Smooth muscle cell (in vitro differentiated cells): ENCODE measurements around the gene ZNF497. TPM values are rescaled to one million over a fixed set of nuclear protein-coding genes. Genes with fewer than 3 reads are reported as not detected.

Experiments
- DNase-seq: peaks from one replicate; lab custom pipeline; 2025; ENCODE audit not compliant: unreplicated experiment; lab: John Stamatoyannopoulos, UW
- H2AFZ ChIP-seq: fragments of 200-600 bp; sonication (generic); 2 replicates; pipeline ENCODE4 v1.6.0; 2016; ENCODE audit warnings: antibody characterized with exemption, low read depth, mild to moderate bottlenecking
- H3F3A ChIP-seq: fragments of 200-600 bp; sonication (generic); 2 replicates; pipeline ENCODE4 v1.6.0; 2017; ENCODE audit warnings: antibody characterized with exemption, low read depth
- H3K27ac ChIP-seq: fragments of 200-600 bp; sonication (generic); 2 replicates; pipeline ENCODE4 v1.5.1; 2016; ENCODE audit warnings: low read depth, mild to moderate bottlenecking
- H3K27me3 ChIP-seq: fragments of 200-600 bp; sonication (generic); 2 replicates; pipeline ENCODE4 v1.6.1; 2016; ENCODE audit warnings: low read depth, mild to moderate bottlenecking
- H3K36me3 ChIP-seq: fragments of 200-600 bp; sonication (generic); 2 replicates; pipeline ENCODE4 v1.5.1; 2016; ENCODE audit warnings: low read depth
- H3K4me1 ChIP-seq: fragments of 200-600 bp; sonication (generic); 2 replicates; pipeline ENCODE4 v1.5.1; 2016; ENCODE audit warnings: low read depth
- H3K4me2 ChIP-seq: fragments of 200-600 bp; sonication (generic); 2 replicates; pipeline ENCODE4 v1.6.0; 2016; ENCODE audit warnings: mild to moderate bottlenecking
- H3K4me3 ChIP-seq: fragments of 200-600 bp; sonication (generic); 2 replicates; pipeline ENCODE4 v1.5.1; 2016; ENCODE audit warnings: mild to moderate bottlenecking
- H3K79me2 ChIP-seq: fragments of 200-600 bp; sonication (generic); 2 replicates; pipeline ENCODE4 v1.6.0; 2016; ENCODE audit warnings: low read depth, mild to moderate bottlenecking
- H3K9ac ChIP-seq: fragments of 200-600 bp; sonication (generic); 2 replicates; pipeline ENCODE4 v1.6.0; 2016; ENCODE audit warnings: low read depth
- H3K9me3 ChIP-seq: fragments of 200-600 bp; sonication (generic); replicated peaks from 2 replicates; pipeline ENCODE4 v1.5.1; 2016; ENCODE audit warnings: low read depth
- H4K20me1 ChIP-seq: fragments of 200-600 bp; sonication (generic); 2 replicates; pipeline ENCODE4 v1.6.0; 2016; ENCODE audit warnings: low read depth
- CTCF ChIP-seq: fragments of 200-600 bp; sonication (generic); IDR thresholded peaks from 2 replicates; pipeline ENCODE4 v1.5.1; 2017; ENCODE audit warnings: borderline replicate concordance, mild to moderate bottlenecking, antibody characterized with exemption; ENCODE audit not compliant: insufficient read depth, poor library complexity, severe bottlenecking
- WGBS: methylation state at CpG from one replicate; pipeline ENCODE4 v1.1.7; 2016; ENCODE audit warnings: low lambda C conversion rate; 5-methylcytosine and 5-hydroxymethylcytosine counted together
- polyA plus RNA-seq: library from polyadenylated mRNA; unstranded; fragments of >200 nt; fragmentation: Nextera tagmentation; extraction: Ambion mirVana; gene quantifications from 2 replicates; pipeline ENCODE4 v1.2.1, GENCODE V29; 2016
- total RNA-seq: library from RNA; depleted of rRNA; stranded (reverse); fragments of >200 nt; gene quantifications from 2 replicates; pipeline ENCODE4 v1.2.3, GENCODE V29; 2014

ZNF497 gene
- total and polyA plus RNA-seq, 2 experiments from 2014 or later: 0.58 to 4.6 TPM

- Histone ChIP-seq H3K79me2 (peaks cover 4% of the 10 kb centered on the region), H3F3A (peaks cover 8% of the 10 kb centered on the region), H3K9me3 (no peaks in the 10 kb centered on the region), H3K4me1 (no peaks in the 10 kb centered on the region), H2AFZ (no peak overlapping the region), H3K4me2 (no peak overlapping the region), H3K27me3 (no peaks in the 10 kb centered on the region), H3K36me3 (no peaks in the 10 kb centered on the region), H3K27ac (no peak overlapping the region), H4K20me1 (peaks cover 6% of the 10 kb centered on the region), H3K9ac (no peak overlapping the region), H3K4me3 (no peak overlapping the region)
- no peak for DNase-seq
- TF ChIP-seq CTCF: no peak
- 96% methylated on average over 19 of the region's 19 CpGs for WGBS
These were observed 27.8 kb downstream of the ZNF497 start for GRCh38 chr19:58334691-58335249.

- no peak for TF ChIP-seq CTCF
- peaks cover 22% of the 10 kb centered on the region for H3K79me2 ChIP-seq
- WGBS: 96% methylated on average over 1 of the region's 1 CpG
These were observed 29.9 kb downstream of the ZNF497 start for GRCh38 chr19:58332697-58333096.

GRCh38 chr19:58330458-58330857 is 32.1 kb downstream of the ZNF497 start:
- no peak for DNase-seq
- H2AFZ ChIP-seq: no peak overlapping the region
- WGBS: 72% methylated on average over 4 of the region's 4 CpGs
- peaks cover 6% of the 10 kb centered on the region for H4K20me1 ChIP-seq
- peaks cover 5% of the 10 kb centered on the region for H3K4me1 ChIP-seq
- H3K4me2 ChIP-seq: peak overlapping the region; percentile 46
- TF ChIP-seq CTCF: no peak
- no peaks in the 10 kb centered on the region for H3K9me3 ChIP-seq
- H3K36me3 ChIP-seq: no peaks in the 10 kb centered on the region
- peaks cover 10% of the 10 kb centered on the region for H3F3A ChIP-seq
- H3K9ac ChIP-seq: no peak overlapping the region
- H3K4me3 ChIP-seq: no peak overlapping the region
- peaks cover 33% of the 10 kb centered on the region for H3K79me2 ChIP-seq
- peak overlapping the region; percentile 62 for H3K27ac ChIP-seq
- H3K27me3 ChIP-seq: no peaks in the 10 kb centered on the region

More at GRCh38 chr19:58332697-58333096, 29.9 kb downstream of the ZNF497 start:
- Histone ChIP-seq H3K9me3 (no peaks in the 10 kb centered on the region), H2AFZ (no peak overlapping the region), H3F3A (peaks cover 10% of the 10 kb centered on the region), H3K4me1 (peaks cover 3% of the 10 kb centered on the region), H3K4me3 (no peak overlapping the region), H3K9ac (no peak overlapping the region), H3K4me2 (no peak overlapping the region), H3K36me3 (no peaks in the 10 kb centered on the region), H4K20me1 (peaks cover 6% of the 10 kb centered on the region), H3K27me3 (no peaks in the 10 kb centered on the region), H3K27ac (no peak overlapping the region)
- no peak for DNase-seq

GRCh38 chr19:58328999-58329398 is 33.6 kb downstream of the ZNF497 start:
- 30% methylated on average over 10 of the region's 10 CpGs for WGBS
- Histone ChIP-seq H3K4me3 (no peak overlapping the region), H3K27ac (no peak overlapping the region)

More at GRCh38 chr19:58328999-58329398, 33.6 kb downstream of the ZNF497 start:
- no peak overlapping the region for H3K9ac ChIP-seq
- H2AFZ ChIP-seq: no peak overlapping the region
- no peaks in the 10 kb centered on the region for H3K9me3 ChIP-seq
- TF ChIP-seq CTCF: no peak
- peaks cover 10% of the 10 kb centered on the region for H4K20me1 ChIP-seq
- H3K36me3 ChIP-seq: no peaks in the 10 kb centered on the region
- DNase-seq: no peak
- no peaks in the 10 kb centered on the region for H3K27me3 ChIP-seq
- no peak overlapping the region for H3K4me2 ChIP-seq
- peaks cover 5% of the 10 kb centered on the region for H3K4me1 ChIP-seq
- H3K79me2 ChIP-seq: peaks cover 47% of the 10 kb centered on the region
- H3F3A ChIP-seq: peaks cover 10% of the 10 kb centered on the region
